Islet of Langerhans (tissue), 1 donor: ENCODE results near the gene NUP214.
"Not testable (repeated sequence)": the region's sequence is repeated elsewhere in the genome, so short reads cannot be mapped to it uniquely, and the experiment has no call there.

Source experiments
- FAIRE-seq: peaks from one replicate; lab custom pipeline; 2011; peaks lifted over from hg19 to GRCh38; lab: Jason Lieb, UNC

The NUP214 gene

GRCh38 chr9:131262327-131263032 is 137.1 kb downstream of the NUP214 start:
- no peak for FAIRE-seq

GRCh38 chr9:131263033-131263343 is 137.6 kb downstream of the NUP214 start:
- FAIRE-seq, result not testable (repeated sequence)

- FAIRE-seq, result no peak
Observed at GRCh38 chr9:131263701-131264100, 138.3 kb downstream of the NUP214 start.

GRCh38 chr9:131264231-131264630 is 138.8 kb downstream of the NUP214 start:
- no peak for FAIRE-seq

GRCh38 chr9:131266266-131267229 is 141.2 kb downstream of the NUP214 start:
- no peak for FAIRE-seq

GRCh38 chr9:131270171-131271015 is 145.0 kb downstream of the NUP214 start:
- FAIRE-seq, result no peak

- FAIRE-seq, result not testable (repeated sequence)
Observed at GRCh38 chr9:131271016-131271273, 145.6 kb downstream of the NUP214 start.

- FAIRE-seq, result no peak
Observed at GRCh38 chr9:131271506-131271931, 146.1 kb downstream of the NUP214 start.

GRCh38 chr9:131272212-131272611 is 146.8 kb downstream of the NUP214 start:
- no peak for FAIRE-seq

- FAIRE-seq, result no peak
Observed at GRCh38 chr9:131273146-131273855, 147.9 kb downstream of the NUP214 start.

GRCh38 chr9:131273856-131274673 is 148.7 kb downstream of the NUP214 start:
- FAIRE-seq, result no peak

GRCh38 chr9:131274674-131275331 is 149.4 kb downstream of the NUP214 start:
- FAIRE-seq, result no peak

- no peak for FAIRE-seq
Observed at GRCh38 chr9:131275332-131276093, 150.1 kb downstream of the NUP214 start.

- FAIRE-seq, result no peak
Observed at GRCh38 chr9:131276094-131276888, 150.9 kb downstream of the NUP214 start, which contains the start of gene FAM78A. FAM78A (minus strand) TSS chr9:131276510; CDS start chr9:131276179, 331 bp downstream.

GRCh38 chr9:131276891-131277286 is 151.5 kb downstream of the NUP214 start:
- no peak for FAIRE-seq

GRCh38 chr9:131277287-131277909 is 152.0 kb downstream of the NUP214 start:
- no peak for FAIRE-seq

- FAIRE-seq, result no peak
Observed at GRCh38 chr9:131277910-131278701, 152.7 kb downstream of the NUP214 start.

- FAIRE-seq, result no peak
Observed at GRCh38 chr9:131278702-131279111, 153.3 kb downstream of the NUP214 start.
